Adrenal gland (tissue), 12 donors: ENCODE results near the gene SCUBE3. TPM values are rescaled to one million over a fixed set of nuclear protein-coding genes. Genes with fewer than 3 reads are reported as not detected.

Experiments
- DNase-seq, 7 donors: peaks; one replicate each; pipeline ENCODE4 v3.0.0-alpha.2; 2019 to 2020
- H3K27ac ChIP-seq, 5 donors: fragments of 200-600 bp; sonication (generic) in 4 of 5; 1 replicate in 3 of 5; 2 replicates in 2 of 5; pipeline versions ENCODE4 v1.5.1 to v1.8.0; 2016 to 2020; ENCODE audit warnings: mild to moderate bottlenecking in 1 of 5
- H3K27me3 ChIP-seq: fragments of 200-600 bp; 2 replicates; pipeline ENCODE4 v1.8.0; 2021
- H3K36me3 ChIP-seq, 2 donors: fragments of 200-600 bp; replicated peaks in 1 of 2; 1 replicate in 1 of 2; 2 replicates in 1 of 2; pipeline versions ENCODE4 v1.5.1 to v1.8.0; 2018 to 2022
- H3K4me1 ChIP-seq, 2 donors: fragments of 200-600 bp; replicated peaks in 1 of 2; 1 replicate in 1 of 2; 2 replicates in 1 of 2; pipeline versions ENCODE4 v1.5.1 to v1.8.0; 2018 to 2021
- H3K4me3 ChIP-seq, 4 donors: fragments of 200-600 bp; sonication (generic) in 3 of 4; one replicate each; pipeline ENCODE4 v1.5.1; 2016 to 2018
- H3K9me3 ChIP-seq, 3 donors: fragments of 200-600 bp; sonication (generic) in 1 of 3; replicated peaks in 1 of 3; 1 replicate in 2 of 3; 2 replicates in 1 of 3; pipeline versions ENCODE4 v1.5.1 to v1.8.0; 2016 to 2021
- POLR2A ChIP-seq, 2 donors: fragments of 450-650 bp; IDR thresholded peaks; one replicate each; pipeline ENCODE4 v1.6.1; 2017; ENCODE audit warnings: antibody characterized with exemption in 2 of 2, mild to moderate bottlenecking in 2 of 2, moderate library complexity in 1 of 2
- WGBS, 4 donors: extraction: QIAGEN DNeasy Blood & Tissue Kit in 2 of 4; methylation state at CpG; one replicate each; pipeline versions ENCODE4 v1.1.5 to v1.1.7; 2013 to 2017; 5-methylcytosine and 5-hydroxymethylcytosine counted together
- intact Hi-C, 2 donors: fragments of 100-400 bp; cut with DNase I; formaldehyde crosslinking; loops; one replicate each; pipeline versions ENCODE4 v1.14.1 to v1.15.0; 2022 to 2023
- polyA plus RNA-seq, 3 donors: library from polyadenylated mRNA; stranded (reverse); fragments of 200-250 nt in 2 of 3; fragments of 350-450 nt in 1 of 3; fragmentation: Illumina TruSeq in 1 of 3; extraction: RNeasy Lipid Tissue Mini Kit (QIAGEN cat#74804) in 1 of 3; gene quantifications; one replicate each; pipeline ENCODE4 v1.2.3, GENCODE V29; 2013 to 2014
- total RNA-seq, 9 donors: library from RNA; depleted of rRNA in 4 of 9; stranded (reverse); fragments of >200 nt in 4 of 9; fragments of 120-200 nt in 1 of 9; fragmentation: NEBNext Ultra II Directional in 1 of 9; extraction: Animal tissue kit (Norgen Biotek cat#: 25700) in 1 of 9; gene quantifications; one replicate each; pipeline versions ENCODE4 v1.1.0 to v1.2.4, GENCODE V29; 2013 to 2023
- TF ChIP-seq, protein P1 (sequence below), 6 experiments: fragments of 450-650 bp in 4 of 6; fragments of 200-600 bp in 2 of 6; sonication (generic) in 1 of 6; IDR thresholded peaks; 1 replicate in 5 of 6; 2 replicates in 1 of 6; pipeline versions ENCODE4 v1.5.1 to v1.8.0; 2016 to 2021; ENCODE audit warnings: antibody characterized with exemption in 6 of 6, mild to moderate bottlenecking in 2 of 6, moderate library complexity in 1 of 6
- donor health status: healthy with polysubstance abuse.
- donor health status: Bipolar disorder and iron deficiency.
- donor health status: DM: yes; HTN: yes; CAD: no.
- donor health status: DM: no; HTN: no; CAD: no.
- donor health status: DM: no; HTN: no; CAD: no.
- donor health status: DM: yes; HTN: yes; CAD: no.

SCUBE3 gene
- total and polyA plus RNA-seq, 12 donors, result 0.50 to 32.8 (median 5.4) TPM

DNA sequence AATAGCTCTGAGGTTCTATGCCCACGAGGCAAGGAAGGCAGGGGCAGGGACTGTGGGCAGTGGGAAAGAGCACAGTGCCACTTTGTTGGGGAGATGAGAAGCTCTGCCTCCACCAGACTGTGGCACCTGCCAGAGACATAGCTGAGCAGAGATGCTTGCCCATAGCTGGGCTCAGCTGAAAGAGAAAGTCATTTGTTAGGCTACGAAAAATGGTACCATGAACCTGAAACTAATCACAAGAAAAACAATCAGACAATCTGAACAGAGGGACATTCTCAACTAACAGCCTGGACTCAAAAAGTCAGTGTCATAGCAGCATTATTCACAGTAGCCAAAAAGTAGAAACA is 39.7 kb upstream of the SCUBE3 start:
- 63 to 82% (median 76%) methylated on average over 2 of the region's 2 CpGs for WGBS, 4 donors
- no peak for DNase-seq
- intact Hi-C loops, result no loop called here

DNA sequence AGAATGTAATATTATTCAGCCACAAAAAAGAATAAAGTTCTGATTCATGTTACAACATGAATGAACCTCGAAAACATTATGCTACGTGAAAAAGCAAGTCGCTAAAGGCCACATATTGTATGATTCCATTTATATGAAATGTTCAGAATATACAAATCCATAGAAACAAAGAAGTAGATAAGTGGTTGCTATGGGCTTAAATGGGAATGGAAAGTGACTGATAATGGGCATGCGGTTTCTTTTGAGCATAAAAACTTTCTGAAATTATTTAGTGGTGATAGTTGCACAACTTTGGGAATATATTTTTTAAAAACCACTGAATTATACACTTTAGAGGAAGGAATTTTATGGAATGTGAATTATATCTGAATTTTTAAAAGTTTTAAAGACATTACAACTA is 39.3 kb upstream of the SCUBE3 start:
- Histone ChIP-seq H3K27ac (no peak overlapping the region), H3K27me3 (no peaks in the 10 kb centered on the region), H3K36me3 (no peaks in the 10 kb centered on the region), H3K9me3 (no peaks in the 10 kb centered on the region), H3K4me3 (no peak overlapping the region), H3K4me1 (no peaks in the 10 kb centered on the region)
- 91 to 98% (median 93%) methylated on average over 4 of the region's 4 CpGs for WGBS, 4 donors
- intact Hi-C loops, result no loop called here
- TF ChIP-seq, protein P1, sequence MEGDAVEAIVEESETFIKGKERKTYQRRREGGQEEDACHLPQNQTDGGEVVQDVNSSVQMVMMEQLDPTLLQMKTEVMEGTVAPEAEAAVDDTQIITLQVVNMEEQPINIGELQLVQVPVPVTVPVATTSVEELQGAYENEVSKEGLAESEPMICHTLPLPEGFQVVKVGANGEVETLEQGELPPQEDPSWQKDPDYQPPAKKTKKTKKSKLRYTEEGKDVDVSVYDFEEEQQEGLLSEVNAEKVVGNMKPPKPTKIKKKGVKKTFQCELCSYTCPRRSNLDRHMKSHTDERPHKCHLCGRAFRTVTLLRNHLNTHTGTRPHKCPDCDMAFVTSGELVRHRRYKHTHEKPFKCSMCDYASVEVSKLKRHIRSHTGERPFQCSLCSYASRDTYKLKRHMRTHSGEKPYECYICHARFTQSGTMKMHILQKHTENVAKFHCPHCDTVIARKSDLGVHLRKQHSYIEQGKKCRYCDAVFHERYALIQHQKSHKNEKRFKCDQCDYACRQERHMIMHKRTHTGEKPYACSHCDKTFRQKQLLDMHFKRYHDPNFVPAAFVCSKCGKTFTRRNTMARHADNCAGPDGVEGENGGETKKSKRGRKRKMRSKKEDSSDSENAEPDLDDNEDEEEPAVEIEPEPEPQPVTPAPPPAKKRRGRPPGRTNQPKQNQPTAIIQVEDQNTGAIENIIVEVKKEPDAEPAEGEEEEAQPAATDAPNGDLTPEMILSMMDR (IDR thresholded peaks at IDR 0.05), result no peak
- no peak for TF ChIP-seq POLR2A (IDR thresholded peaks at IDR 0.05)
- DNase-seq, result no peak

More for the DNA sequence above, 39.7 kb upstream of the SCUBE3 start:
- Histone ChIP-seq H3K4me3 (no peak overlapping the region), H3K4me1 (no peaks in the 10 kb centered on the region), H3K9me3 (no peaks in the 10 kb centered on the region), H3K27me3 (no peaks in the 10 kb centered on the region), H3K27ac (no peak overlapping the region), H3K36me3 (no peaks in the 10 kb centered on the region)
- TF ChIP-seq, protein P1 (IDR thresholded peaks at IDR 0.05), result no peak
- TF ChIP-seq POLR2A (IDR thresholded peaks at IDR 0.05), result no peak

DNA sequence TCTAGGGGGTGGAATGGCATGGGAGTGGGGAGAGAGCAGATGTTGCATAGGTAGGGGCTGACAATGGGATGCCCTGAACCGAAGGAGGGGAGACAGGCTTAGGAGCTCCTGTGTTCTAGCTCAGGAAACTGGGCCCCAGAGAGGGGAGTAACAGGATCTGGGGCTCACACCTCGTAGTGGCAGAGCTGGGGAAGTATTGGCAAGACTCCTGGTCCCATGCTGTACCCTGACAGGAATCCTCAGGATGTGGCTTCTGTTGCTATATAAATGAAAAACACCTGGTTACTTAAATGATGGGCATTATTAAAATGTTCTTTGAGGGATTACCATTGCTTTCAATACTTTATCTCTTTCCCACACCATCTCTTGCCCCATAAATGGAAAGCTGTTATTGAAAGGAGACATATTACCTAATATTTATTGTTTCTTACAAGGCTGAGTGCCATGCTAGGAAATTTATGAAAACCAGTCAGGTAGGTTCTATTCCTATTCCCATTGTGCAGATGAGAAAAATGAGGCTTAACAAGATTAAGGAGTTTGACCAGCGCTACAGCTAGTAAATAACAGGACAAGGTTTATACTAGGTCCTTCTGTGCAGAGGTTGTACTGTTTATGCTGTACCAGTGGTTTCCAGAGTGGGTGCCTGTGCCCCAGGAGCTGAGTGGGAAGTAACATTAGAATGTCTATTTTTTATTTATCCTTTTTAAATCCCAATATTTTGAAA is 37.3 kb upstream of the SCUBE3 start:
- 62 to 76% (median 71%) methylated on average over 3 of the region's 3 CpGs for WGBS, 4 donors
- no peaks in the 10 kb centered on the region for H3K27me3 ChIP-seq
- H3K4me3 ChIP-seq, result no peak overlapping the region
- no peak overlapping the region for H3K27ac ChIP-seq
- no peaks in the 10 kb centered on the region for H3K9me3 ChIP-seq
- no peak for DNase-seq
- H3K36me3 ChIP-seq, result no peaks in the 10 kb centered on the region
- H3K4me1 ChIP-seq, result peaks cover 2 to 5% of the 10 kb centered on the region in 2 donors
- intact Hi-C loops, result no loop called here
- TF ChIP-seq POLR2A (IDR thresholded peaks at IDR 0.05), result no peak
- TF ChIP-seq, protein P1 (IDR thresholded peaks at IDR 0.05), result no peak

DNA sequence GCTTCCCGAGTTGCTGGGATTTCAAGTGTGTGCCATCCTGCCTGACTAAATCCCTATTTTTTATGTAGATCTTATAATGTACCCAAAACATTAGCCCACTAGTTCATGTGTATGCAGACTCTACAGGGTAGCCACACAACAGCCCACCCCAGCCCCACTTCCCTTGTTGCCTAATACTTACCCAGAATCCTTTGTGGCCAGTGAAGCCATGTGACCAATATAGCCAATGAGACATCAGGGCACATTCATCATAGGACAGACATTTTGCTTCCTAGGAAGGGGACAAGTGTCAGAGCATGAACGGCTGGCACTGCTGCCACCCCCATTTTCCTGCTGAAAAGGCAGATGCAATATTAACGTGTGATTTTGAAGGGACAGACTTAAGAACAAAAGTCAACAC is 36.6 kb upstream of the SCUBE3 start:
- Histone ChIP-seq H3K36me3 (no peaks in the 10 kb centered on the region), H3K9me3 (no peaks in the 10 kb centered on the region), H3K4me1 (peaks cover 9 to 12% of the 10 kb centered on the region in 2 donors), H3K4me3 (no peak overlapping the region), H3K27ac (no peak overlapping the region), H3K27me3 (no peaks in the 10 kb centered on the region)
- 57 to 61% (median 60%) methylated on average over 3 of the region's 3 CpGs for WGBS, 4 donors
- no peak for TF ChIP-seq POLR2A (IDR thresholded peaks at IDR 0.05)
- TF ChIP-seq, protein P1 (IDR thresholded peaks at IDR 0.05), result no peak
- intact Hi-C loops, result no loop called here
- no peak for DNase-seq
